Erythroblast (primary cell): ENCODE data around the gene MYL6.

Source experiments
- GATA1 ChIP-seq: IDR thresholded peaks from 2 replicates; pipeline ENCODE4 v1.6.1; 2011; ENCODE audit warnings: low read depth, mild to moderate bottlenecking, control low read depth, low read length, moderate library complexity
- POLR2A ChIP-seq: IDR thresholded peaks from 2 replicates; pipeline ENCODE4 v1.6.1; 2011; ENCODE audit warnings: mild to moderate bottlenecking, low read length

- TF ChIP-seq POLR2A, result no peak
- TF ChIP-seq GATA1, result no peak
Measured at GRCh38 chr12:56145217-56145616, 12.9 kb upstream of the MYL6 start.
